GM10248 (cell line): ENCODE data around the gene SOCS7.

Experiments used
- CTCF ChIA-PET: fragments of 300-600 bp; sonication (Branson Sonifier 250); formaldehyde crosslinking; extraction: SDS; loops from one replicate; lab custom pipeline; 2021; ENCODE audit warnings: antibody characterized with exemption; lab: Yijun Ruan, JAX
- POLR2A ChIA-PET: fragments of 350-650 bp; sonication (Branson Sonifier 250); formaldehyde crosslinking; extraction: SDS; loops from one replicate; lab custom pipeline; 2020; ENCODE audit warnings: antibody characterized with exemption; lab: Yijun Ruan, JAX
- DNase-seq: peaks from one replicate; pipeline ENCODE4 v3.0.0; 2012; ENCODE audit errors: extremely low spot score
- CTCF ChIP-seq: IDR thresholded peaks from 2 replicates; pipeline ENCODE4 v1.5.1; 2012; ENCODE audit warnings: mild to moderate bottlenecking, low read depth; ENCODE audit errors: extremely low read depth, missing control alignments, control extremely low read depth

Gene SOCS7

GRCh38 chr17:38352245-38353085, 821 bp downstream of the SOCS7 start:
- peak; percentile 37 for DNase-seq
- TF ChIP-seq CTCF, result no peak
- POLR2A ChIA-PET, result interaction anchor here (0.6 to 1.2 kb wide), 2 partner anchors 14 to 1113 kb away, joined by 3 to 5 read pairs; no protein-coding TSS in a partner anchor
- CTCF ChIA-PET, result interaction anchor here (0.9 to 14.6 kb wide), 9 partner anchors 11 to 133 kb away, joined by 3 to 282 read pairs (median 12); no protein-coding TSS in a partner anchor

GRCh38 chr17:38353086-38353604, 1.5 kb downstream of the SOCS7 start:
- CTCF ChIA-PET, result interaction anchor here (0.6 to 14.6 kb wide), 11 partner anchors 12 to 139 kb away, joined by 3 to 282 read pairs (median 4); no protein-coding TSS in a partner anchor
- no peak for TF ChIP-seq CTCF
- POLR2A ChIA-PET, result no interaction called here
- no peak for DNase-seq

- CTCF ChIA-PET, result interaction anchor here (0.6 to 14.6 kb wide), 8 partner anchors 11 to 139 kb away, joined by 3 to 282 read pairs (median 8); no protein-coding TSS in a partner anchor
Measured at GRCh38 chr17:38353668-38354067, 2.0 kb downstream of the SOCS7 start.

GRCh38 chr17:38354466-38354865, 2.8 kb downstream of the SOCS7 start:
- ChIA-PET POLR2A (no interaction called here), CTCF (interaction anchor here (0.9 to 14.6 kb wide), 8 partner anchors 10 to 229 kb away, joined by 3 to 282 read pairs (median 8); no protein-coding TSS in a partner anchor)

More at GRCh38 chr17:38353668-38354067, 2.0 kb downstream of the SOCS7 start:
- POLR2A ChIA-PET, result no interaction called here
- DNase-seq, result no peak
- TF ChIP-seq CTCF, result no peak

GRCh38 chr17:38355251-38355650, 3.6 kb downstream of the SOCS7 start:
- POLR2A ChIA-PET, result no interaction called here
- no peak for DNase-seq
- TF ChIP-seq CTCF, result no peak
- CTCF ChIA-PET, result interaction anchor here (1.7 to 14.6 kb wide), 6 partner anchors 10 to 203 kb away, joined by 5 to 282 read pairs (median 20); no protein-coding TSS in a partner anchor

More at GRCh38 chr17:38354466-38354865, 2.8 kb downstream of the SOCS7 start:
- DNase-seq, result no peak
- no peak for TF ChIP-seq CTCF

- DNase-seq, result no peak
- CTCF ChIA-PET, result interaction anchor here (1.8 to 14.6 kb wide), 3 partner anchors 8 to 57 kb away, joined by 4 to 282 read pairs (median 22); no protein-coding TSS in a partner anchor
- POLR2A ChIA-PET, result no interaction called here
- no peak for TF ChIP-seq CTCF
Measured at GRCh38 chr17:38357486-38358123, 6.0 kb downstream of the SOCS7 start.
